Measurements from ENCODE around the gene ARMH4. TPM values are rescaled to one million over a fixed set of nuclear protein-coding genes. Genes with fewer than 3 reads are reported as not detected.

ARMH4 gene
- total RNA-seq, 1 experiment from 2014 or later = 7.8 TPM

- intact Hi-C loops (cut with micrococcal nuclease; ENCODE audit: unreplicated experiment) = no loop called here
- TF ChIP-seq EZH2 (IDR thresholded peaks at IDR 0.05; ENCODE audit: borderline replicate concordance, low read depth, low read length, poor library complexity, severe bottlenecking) (no peak), CTCF (conservative IDR thresholded peaks at IDR 0.05; ENCODE audit: low read depth, low read length) (no peak)
- Histone ChIP-seq H3K27ac (ENCODE audit: low read depth, low read length, poor library complexity, severe bottlenecking) (no peak overlapping the region), H3K4me3 (ENCODE audit: low read depth, low read length, poor library complexity, severe bottlenecking) (no peak overlapping the region), H3K9me3 (ENCODE audit: low read depth, low read length, poor library complexity, severe bottlenecking) (no peaks in the 10 kb centered on the region), H3K4me1 (ENCODE audit: insufficient read depth, low read length, poor library complexity, severe bottlenecking) (peaks cover 33% of the 10 kb centered on the region), H3K36me3 (ENCODE audit: insufficient read depth, low read length, poor library complexity, severe bottlenecking) (no peaks in the 10 kb centered on the region), H3K27me3 (replicated peaks; ENCODE audit: insufficient read depth, low read depth, low read length, poor library complexity) (no peaks in the 10 kb centered on the region)
- POLR2A ChIA-PET (ENCODE audit: low non-redundant PET) = no interaction called here
- BruUV-seq (replicated peaks) = no TSS peak
- CTCF ChIA-PET = no interaction called here
- DNase-seq (ENCODE audit: low spot score) = no peak
Observed at GRCh38 chr14:58085877-58086276, 66.1 kb downstream of the ARMH4 start.

DNA sequence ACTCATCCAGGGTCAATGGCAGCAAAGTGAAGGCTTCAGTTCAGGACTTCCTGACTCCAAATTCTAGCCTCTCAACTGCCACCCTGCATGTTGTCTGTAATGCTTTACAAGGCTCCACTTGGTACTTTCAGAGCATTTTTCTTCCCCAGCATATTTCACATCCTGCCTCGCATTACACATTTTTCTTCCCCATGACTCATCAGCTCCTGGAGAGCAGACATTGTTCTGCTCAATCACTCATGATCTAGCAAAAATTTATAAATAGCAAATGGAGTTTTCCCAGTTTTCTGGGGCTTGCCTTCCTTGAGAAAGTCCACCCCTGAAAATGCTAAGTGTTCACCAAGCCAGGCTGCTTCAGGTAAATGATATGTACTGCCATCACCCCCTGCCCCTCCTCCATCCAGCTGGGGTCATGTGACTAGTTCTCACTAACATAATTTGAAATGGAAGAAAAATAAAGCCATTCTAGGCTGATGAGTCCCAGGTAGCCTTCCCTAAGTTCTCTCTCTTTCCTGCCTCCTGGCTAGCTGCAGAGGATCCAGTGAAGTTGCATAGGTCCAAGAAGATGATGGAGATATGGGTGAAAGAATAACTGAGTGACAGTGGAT lies 69.4 kb downstream of the ARMH4 start:
- no peaks in the 10 kb centered on the region for H3K9me3 ChIP-seq (ENCODE audit: low read depth, low read length, poor library complexity, severe bottlenecking)
- no peak overlapping the region for H3K4me3 ChIP-seq (ENCODE audit: low read depth, low read length, poor library complexity, severe bottlenecking)
- ChIA-PET CTCF (no interaction called here), POLR2A (ENCODE audit: low non-redundant PET) (no interaction called here)
- no peak for TF ChIP-seq EZH2 (IDR thresholded peaks at IDR 0.05; ENCODE audit: borderline replicate concordance, low read depth, low read length, poor library complexity, severe bottlenecking)
- TF ChIP-seq CTCF (conservative IDR thresholded peaks at IDR 0.05; ENCODE audit: low read depth, low read length) = no peak
- intact Hi-C loops (cut with micrococcal nuclease; ENCODE audit: unreplicated experiment) = no loop called here
- H3K4me1 ChIP-seq (ENCODE audit: insufficient read depth, low read length, poor library complexity, severe bottlenecking) = peaks cover 40% of the 10 kb centered on the region
- H3K27me3 ChIP-seq (replicated peaks; ENCODE audit: insufficient read depth, low read depth, low read length, poor library complexity) = no peaks in the 10 kb centered on the region
- DNase-seq (ENCODE audit: low spot score) = peak; percentile 89
- peak overlapping the region; percentile 88 for H3K27ac ChIP-seq (ENCODE audit: low read depth, low read length, poor library complexity, severe bottlenecking)
- no peaks in the 10 kb centered on the region for H3K36me3 ChIP-seq (ENCODE audit: insufficient read depth, low read length, poor library complexity, severe bottlenecking)
- BruUV-seq (replicated peaks) = no TSS peak

DNA sequence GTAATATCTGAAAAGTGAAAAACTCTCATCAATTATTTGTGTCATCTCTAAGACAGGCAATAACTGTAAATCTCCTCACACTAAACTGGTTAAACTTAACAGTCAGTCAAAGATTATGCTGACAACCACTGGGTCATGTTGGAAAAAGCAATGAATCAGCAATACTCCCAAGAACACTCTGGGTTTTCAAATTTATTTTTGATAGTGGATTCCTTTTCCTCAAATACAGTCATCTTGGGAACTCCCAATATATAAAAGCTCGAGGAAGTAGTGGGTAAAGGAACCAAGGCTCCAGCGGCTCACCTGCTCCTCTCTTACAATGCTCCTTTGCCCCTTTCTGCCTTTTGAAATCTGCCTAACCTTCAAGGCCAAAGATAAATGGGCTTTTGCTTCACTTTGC lies 70.0 kb downstream of the ARMH4 start:
- ChIA-PET POLR2A (ENCODE audit: low non-redundant PET) (no interaction called here), CTCF (interaction anchor here (0.7 kb wide), 1 partner anchor 711 kb away, joined by 3 read pairs; no protein-coding TSS in a partner anchor)
- TSS peak; percentile 91 for BruUV-seq (replicated peaks)
- Histone ChIP-seq H3K36me3 (ENCODE audit: insufficient read depth, low read length, poor library complexity, severe bottlenecking) (no peaks in the 10 kb centered on the region), H3K27me3 (replicated peaks; ENCODE audit: insufficient read depth, low read depth, low read length, poor library complexity) (no peaks in the 10 kb centered on the region), H3K27ac (ENCODE audit: low read depth, low read length, poor library complexity, severe bottlenecking) (peak overlapping the region; percentile 88), H3K9me3 (ENCODE audit: low read depth, low read length, poor library complexity, severe bottlenecking) (no peaks in the 10 kb centered on the region), H3K4me3 (ENCODE audit: low read depth, low read length, poor library complexity, severe bottlenecking) (no peak overlapping the region), H3K4me1 (ENCODE audit: insufficient read depth, low read length, poor library complexity, severe bottlenecking) (peaks cover 40% of the 10 kb centered on the region)
- intact Hi-C loops (cut with micrococcal nuclease; ENCODE audit: unreplicated experiment) = no loop called here
- peak; percentile 24 for DNase-seq (ENCODE audit: low spot score)
- TF ChIP-seq CTCF (conservative IDR thresholded peaks at IDR 0.05; ENCODE audit: low read depth, low read length) (no peak), EZH2 (IDR thresholded peaks at IDR 0.05; ENCODE audit: borderline replicate concordance, low read depth, low read length, poor library complexity, severe bottlenecking) (no peak)
